Articular chondrocyte of knee joint (primary cell): ENCODE data around the gene JADE3. TPM values are rescaled to one million over a fixed set of nuclear protein-coding genes. Genes with fewer than 3 reads are reported as not detected.

Experiments used
- small RNA-seq: library from RNA; depleted of rRNA; stranded (forward); fragments of <200 nt; gene quantifications from one replicate; pipeline ENCODE3, GENCODE V24; 2012
- total RNA-seq: library from RNA; depleted of rRNA; stranded (reverse); fragments of >200 nt; gene quantifications from 2 replicates; pipeline ENCODE4 v1.2.3, GENCODE V29; 2012

Gene JADE3
- total RNA-seq: 2.9 and 4.3 TPM in 2 replicates

DNA sequence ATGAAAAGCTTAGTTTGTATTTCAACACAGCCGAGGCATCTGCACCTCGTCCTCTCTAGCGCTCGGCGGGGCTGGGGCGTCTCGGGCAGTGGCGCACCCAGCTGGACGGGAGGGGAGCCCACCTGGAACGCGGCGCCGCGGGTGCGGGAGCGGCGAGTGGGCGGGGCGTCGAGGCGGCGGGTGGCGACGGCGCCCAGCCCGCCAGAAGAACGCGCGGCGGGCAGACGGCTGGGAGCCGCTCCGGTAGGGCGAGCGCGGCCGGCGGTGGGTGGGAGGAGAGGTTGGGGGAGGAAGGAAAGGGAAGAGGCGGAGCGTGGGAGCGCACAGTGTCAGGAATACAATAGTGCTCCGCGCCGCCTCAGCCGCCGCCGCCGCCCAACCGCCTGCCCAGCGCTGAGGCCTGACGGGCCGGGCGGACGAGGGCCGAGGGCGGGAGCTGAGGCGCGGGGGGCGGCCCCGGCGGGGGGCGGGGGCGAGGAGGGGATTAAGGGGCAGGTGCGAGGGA, at the start of gene JADE3:
JADE3 (plus strand) TSS at position 324 of the 505 bp plus-strand sequence. CDS start 72,474 bp downstream, outside the sequence.

DNA sequence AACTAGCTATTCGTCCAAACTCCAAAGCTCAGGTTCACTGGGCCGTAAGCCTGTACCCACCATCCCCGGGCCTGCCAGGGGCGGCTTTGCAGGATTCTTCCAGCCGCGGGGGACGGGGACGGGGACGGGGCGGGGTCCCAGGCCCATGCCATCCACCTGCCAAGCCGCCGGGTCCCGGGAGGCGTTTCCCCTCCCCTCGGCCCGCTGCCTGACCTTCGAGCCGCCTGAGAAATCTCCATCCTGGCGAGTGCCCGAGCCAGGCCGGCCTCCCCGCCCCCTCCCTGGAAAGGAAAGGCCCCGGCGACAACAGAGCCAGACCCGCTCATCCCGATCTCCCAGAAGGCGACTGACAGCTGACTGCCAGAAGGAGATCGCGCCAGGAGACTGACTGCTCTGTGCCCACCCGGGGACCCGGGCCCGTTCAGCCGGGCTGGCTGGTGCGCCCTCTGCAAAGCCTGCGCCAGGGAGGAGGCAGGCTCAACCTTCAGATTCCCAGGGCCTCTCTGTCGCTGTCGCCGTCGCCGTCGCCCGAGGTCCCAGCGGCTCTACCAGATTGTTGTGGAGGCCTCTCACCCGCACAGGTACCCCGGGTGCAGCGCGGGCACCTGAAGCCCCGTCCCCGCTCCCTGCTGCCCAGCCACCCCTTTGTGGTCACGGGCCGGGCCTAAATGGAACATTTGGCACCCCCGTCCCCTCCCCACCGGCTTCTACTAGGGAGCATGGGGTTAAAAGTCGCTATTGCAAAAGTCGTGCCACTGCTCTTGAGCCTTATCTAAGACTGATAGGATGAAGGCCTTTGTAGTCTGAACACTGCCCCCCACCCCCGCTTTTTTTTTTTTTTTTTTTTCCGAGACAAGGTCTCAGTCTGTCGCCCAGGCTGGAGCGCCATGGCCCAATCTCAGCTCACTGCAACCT, 166.2 kb downstream of the JADE3 start, which contains the start of gene RGN:
RGN (plus strand) TSS at position 315 of the 915 bp plus-strand sequence. CDS start 2,702 bp downstream, outside the sequence.

Small RNA genes lying within 50 kb of the gene (small RNA-seq; reads per million reads assigned to genes)
- not detected for gene RNU6-1189P

Other genes with a start within 250 kb of the JADE3 start
- 3.1 and 13.3 TPM in 2 replicates for gene SLC9A7, start 153.3 kb upstream of the JADE3 start, total RNA-seq
- gene RP2, start 75.4 kb upstream of the JADE3 start, total RNA-seq: 18.3 and 23.6 TPM in 2 replicates
- gene RGN, start 166.0 kb downstream of the JADE3 start, total RNA-seq: 6.1 and 9.6 TPM in 2 replicates
- 40.3 and 43.3 TPM in 2 replicates for gene NDUFB11, start 232.3 kb downstream of the JADE3 start, total RNA-seq
- gene RBM10, start 232.8 kb downstream of the JADE3 start, total RNA-seq: 27.3 and 33.2 TPM in 2 replicates